ENCODE measurements around the gene ATXN7L2. TPM values are rescaled to one million over a fixed set of nuclear protein-coding genes. Genes with fewer than 3 reads are reported as not detected.
"Not testable (repeated sequence)": the region's sequence is repeated elsewhere in the genome, so short reads cannot be mapped to it uniquely, and the experiment has no call there.

The ATXN7L2 gene
- total RNA-seq, 2 experiments from 2014 or later, result 11.8 to 13.1 TPM

DNA sequence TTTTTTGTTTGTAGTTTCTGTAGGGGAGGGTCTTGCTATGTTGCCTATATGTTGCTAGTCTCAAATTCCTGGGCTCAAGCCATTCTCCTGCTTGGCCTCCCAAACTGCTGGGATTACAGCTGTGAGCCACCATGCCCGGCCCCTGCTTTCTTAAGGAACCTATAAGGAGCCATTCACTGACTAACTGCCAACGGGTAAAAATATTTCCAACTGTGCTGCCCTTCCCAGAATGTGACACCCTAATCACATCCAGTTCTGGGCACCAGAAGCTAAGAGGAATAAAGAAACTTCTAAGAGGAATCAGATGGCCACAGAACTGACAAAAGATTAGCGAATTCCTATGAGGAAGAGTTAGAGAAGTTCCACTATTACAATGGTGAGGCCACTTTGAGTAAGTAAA, 10.9 kb upstream of the ATXN7L2 start:
- ChIA-PET CTCF (interaction anchor here (0.7 kb wide), 1 partner anchor 923 kb away, joined by 4 read pairs; no protein-coding TSS in a partner anchor), POLR2A (no interaction called here)
- Mint-ChIP-seq H3K36me3 (ENCODE audit: low read depth) (no peaks in the 10 kb centered on the region), H3K4me1 (ENCODE audit: low read depth) (peaks cover 4% of the 10 kb centered on the region), H3K27me3 (peaks cover 76% of the 10 kb centered on the region), H3K9me3 (no peaks in the 10 kb centered on the region), H3K4me3 (no peak overlapping the region), H3K27ac (no peak overlapping the region)
- peaks cover 40 to 57% of the 10 kb centered on the region in 2 experiments for H3K27me3 ChIP-seq (ENCODE audit: control insufficient read depth in 1 of 2, insufficient read depth in 2 of 2, low read length in 2 of 2)
- H3K27ac ChIP-seq (ENCODE audit: low read depth in 1 of 2, low read length in 2 of 2), result no peak overlapping the region
- H3K4me1 ChIP-seq (ENCODE audit: insufficient read depth, low read length), result no peaks in the 10 kb centered on the region
- intact Hi-C loops (cut with DNase I, micrococcal nuclease), result no loop called here
- H3K4me3 ChIP-seq (ENCODE audit: low read length), result no peak overlapping the region
- ATAC-seq (ENCODE audit: poor library complexity), result no peak
- peaks cover 0 to 2% of the 10 kb centered on the region in 2 experiments for H3K9me3 ChIP-seq (ENCODE audit: control insufficient read depth in 1 of 2, insufficient read depth in 1 of 2, low read length in 2 of 2)
- DNase-seq, result no peak
- no peaks in the 10 kb centered on the region for H3K36me3 ChIP-seq (ENCODE audit: insufficient read depth, low read length)
- TF ChIP-seq, protein P1, sequence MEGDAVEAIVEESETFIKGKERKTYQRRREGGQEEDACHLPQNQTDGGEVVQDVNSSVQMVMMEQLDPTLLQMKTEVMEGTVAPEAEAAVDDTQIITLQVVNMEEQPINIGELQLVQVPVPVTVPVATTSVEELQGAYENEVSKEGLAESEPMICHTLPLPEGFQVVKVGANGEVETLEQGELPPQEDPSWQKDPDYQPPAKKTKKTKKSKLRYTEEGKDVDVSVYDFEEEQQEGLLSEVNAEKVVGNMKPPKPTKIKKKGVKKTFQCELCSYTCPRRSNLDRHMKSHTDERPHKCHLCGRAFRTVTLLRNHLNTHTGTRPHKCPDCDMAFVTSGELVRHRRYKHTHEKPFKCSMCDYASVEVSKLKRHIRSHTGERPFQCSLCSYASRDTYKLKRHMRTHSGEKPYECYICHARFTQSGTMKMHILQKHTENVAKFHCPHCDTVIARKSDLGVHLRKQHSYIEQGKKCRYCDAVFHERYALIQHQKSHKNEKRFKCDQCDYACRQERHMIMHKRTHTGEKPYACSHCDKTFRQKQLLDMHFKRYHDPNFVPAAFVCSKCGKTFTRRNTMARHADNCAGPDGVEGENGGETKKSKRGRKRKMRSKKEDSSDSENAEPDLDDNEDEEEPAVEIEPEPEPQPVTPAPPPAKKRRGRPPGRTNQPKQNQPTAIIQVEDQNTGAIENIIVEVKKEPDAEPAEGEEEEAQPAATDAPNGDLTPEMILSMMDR (IDR thresholded peaks at IDR 0.05), result no peak

DNA sequence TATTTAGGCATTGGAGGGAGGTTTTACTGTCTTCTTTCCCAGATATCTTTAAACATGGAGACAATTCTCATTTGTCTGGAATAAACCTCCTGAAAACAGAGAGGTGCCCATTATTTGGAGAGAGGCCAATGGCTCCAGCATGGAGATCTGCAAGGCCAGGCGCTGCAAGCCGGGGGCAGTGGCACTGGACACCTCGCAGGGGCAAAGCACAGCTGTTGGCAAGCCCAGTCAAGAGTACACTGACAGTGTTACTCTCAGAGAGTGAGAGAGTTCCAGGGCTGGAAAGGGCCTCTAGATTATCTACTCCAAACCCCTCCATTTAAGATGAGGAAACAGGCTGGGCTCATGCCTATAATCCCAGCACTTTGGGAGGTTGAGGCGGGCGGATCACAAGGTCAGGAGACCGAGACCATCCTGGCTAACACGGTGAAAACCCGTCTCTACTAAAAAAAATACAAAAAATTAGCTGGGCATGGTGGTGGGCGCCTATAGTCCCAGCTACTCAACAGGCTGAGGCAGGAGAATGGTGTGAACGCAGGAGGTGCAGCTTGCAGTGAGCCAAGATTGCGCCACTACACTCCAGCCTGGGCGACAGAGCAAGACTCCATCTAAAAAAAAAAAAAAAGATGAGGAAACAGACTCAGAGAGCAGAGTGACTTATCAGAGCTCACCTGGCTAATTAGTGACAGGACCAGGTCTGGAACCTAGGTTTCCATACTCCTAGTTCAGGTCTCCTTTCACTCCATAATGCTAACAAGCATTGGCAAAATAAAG, 10.2 kb upstream of the ATXN7L2 start:
- CTCF ChIA-PET, result interaction anchor here (0.6 kb wide), 1 partner anchor 74 kb away, joined by 3 read pairs; no protein-coding TSS in a partner anchor
- H3K36me3 Mint-ChIP-seq (ENCODE audit: low read depth); H3K4me3 Mint-ChIP-seq; DNase-seq; H3K4me1 ChIP-seq (ENCODE audit: insufficient read depth, low read length); intact Hi-C loops (cut with DNase I, micrococcal nuclease); H3K36me3 ChIP-seq (ENCODE audit: insufficient read depth, low read length); H3K27ac ChIP-seq (ENCODE audit: low read depth in 1 of 2, low read length in 2 of 2); H3K4me3 ChIP-seq (ENCODE audit: low read length); H3K4me1 Mint-ChIP-seq (ENCODE audit: low read depth); H3K9me3 Mint-ChIP-seq; H3K9me3 ChIP-seq (ENCODE audit: control insufficient read depth in 1 of 2, insufficient read depth in 1 of 2, low read length in 2 of 2); ATAC-seq (ENCODE audit: poor library complexity); H3K27ac Mint-ChIP-seq: not testable (repeated sequence)
- H3K27me3 Mint-ChIP-seq, result peaks cover 69% of the 10 kb centered on the region
- POLR2A ChIA-PET, result interaction anchor here (1.4 kb wide), 1 partner anchor 10 kb away, joined by 4 read pairs; the partner anchor contains the start of gene ATXN7L2
- H3K27me3 ChIP-seq (ENCODE audit: control insufficient read depth in 1 of 2, insufficient read depth in 2 of 2, low read length in 2 of 2), result peaks cover 36 to 50% of the 10 kb centered on the region in 2 experiments

DNA sequence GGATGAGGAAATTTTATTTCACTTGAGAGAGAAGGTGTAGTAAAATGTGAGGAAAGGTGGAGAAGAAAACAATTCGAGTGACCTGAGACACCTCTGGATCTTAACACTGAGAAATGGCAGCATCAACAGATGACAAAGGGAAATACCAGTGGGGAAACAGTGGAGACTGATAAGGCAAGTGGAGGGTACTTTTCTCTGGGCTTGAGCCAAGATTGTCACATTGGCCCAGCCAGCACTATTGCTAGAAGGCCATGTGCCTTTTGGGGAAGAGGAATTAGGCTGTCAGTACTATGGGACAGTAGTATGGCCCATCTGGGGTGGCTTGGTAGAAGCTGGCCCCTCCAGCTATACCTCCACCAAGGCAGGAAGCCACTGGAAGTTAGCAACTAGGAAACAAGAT, 9.0 kb upstream of the ATXN7L2 start:
- DNase-seq, result no peak
- H3K36me3 ChIP-seq (ENCODE audit: insufficient read depth, low read length), result no peaks in the 10 kb centered on the region
- intact Hi-C loops (cut with DNase I, micrococcal nuclease), result no loop called here
- POLR2A ChIA-PET, result interaction anchor here (1.4 kb wide), 1 partner anchor 9 kb away, joined by 4 read pairs; the partner anchor contains the start of gene ATXN7L2
- H3K27me3 ChIP-seq (ENCODE audit: control insufficient read depth in 1 of 2, insufficient read depth in 2 of 2, low read length in 2 of 2), result peaks cover 36 to 40% of the 10 kb centered on the region in 2 experiments
- Mint-ChIP-seq H3K4me1 (ENCODE audit: low read depth) (peaks cover 5% of the 10 kb centered on the region), H3K4me3 (no peak overlapping the region), H3K36me3 (ENCODE audit: low read depth) (no peaks in the 10 kb centered on the region), H3K9me3 (no peaks in the 10 kb centered on the region), H3K27me3 (peaks cover 64% of the 10 kb centered on the region), H3K27ac (no peak overlapping the region)
- no peak overlapping the region for H3K4me3 ChIP-seq (ENCODE audit: low read length)
- H3K27ac ChIP-seq (ENCODE audit: low read depth in 1 of 2, low read length in 2 of 2), result no peak overlapping the region
- TF ChIP-seq, protein P1 (IDR thresholded peaks at IDR 0.05), result no peak
- peaks cover 4% of the 10 kb centered on the region for H3K4me1 ChIP-seq (ENCODE audit: insufficient read depth, low read length)
- peaks cover 0 to 6% of the 10 kb centered on the region in 2 experiments for H3K9me3 ChIP-seq (ENCODE audit: control insufficient read depth in 1 of 2, insufficient read depth in 1 of 2, low read length in 2 of 2)
- ATAC-seq (ENCODE audit: poor library complexity), result no peak
- CTCF ChIA-PET, result no interaction called here
